Body of pancreas (tissue), 4 donors: ENCODE results near the gene ATP1A3.

Experiments used
- CTCF ChIP-seq, 7 experiments: fragments of 450-650 bp in 4 of 7; fragments of 200-600 bp in 3 of 7; sonication (generic) in 3 of 7; IDR thresholded peaks; one replicate each; pipeline ENCODE4 v1.5.1; 2016 to 2019; ENCODE audit warnings: antibody characterized with exemption in 7 of 7
- POLR2A ChIP-seq, 3 donors: fragments of 450-650 bp; IDR thresholded peaks; one replicate each; pipeline ENCODE4 v1.6.1; 2016; ENCODE audit warnings: antibody characterized with exemption in 3 of 3, mild to moderate bottlenecking in 2 of 3

GRCh38 chr19:41919948-41920712 lies 73.9 kb downstream of the ATP1A3 start:
- no peak for TF ChIP-seq CTCF (IDR thresholded peaks at IDR 0.05)
- no peak for TF ChIP-seq POLR2A (IDR thresholded peaks at IDR 0.05)
